DND-41 (cell line): ENCODE measurements around the gene SLC5A1.

Source experiments
- EZH2 ChIP-seq: IDR thresholded peaks from 3 replicates; pipeline ENCODE4 v1.6.1; 2012; ENCODE audit warnings: borderline replicate concordance, low read depth, mild to moderate bottlenecking, moderate library complexity, low read length, inconsistent platforms; ENCODE audit not compliant: severe bottlenecking
- TF ChIP-seq, protein P1 (sequence below): IDR thresholded peaks from 2 replicates; pipeline ENCODE4 v1.5.1; 2012; ENCODE audit warnings: borderline replicate concordance, low read length, moderate library complexity, mild to moderate bottlenecking; ENCODE audit not compliant: poor library complexity, severe bottlenecking; ENCODE audit errors: extremely low read depth

- TF ChIP-seq, protein P1, sequence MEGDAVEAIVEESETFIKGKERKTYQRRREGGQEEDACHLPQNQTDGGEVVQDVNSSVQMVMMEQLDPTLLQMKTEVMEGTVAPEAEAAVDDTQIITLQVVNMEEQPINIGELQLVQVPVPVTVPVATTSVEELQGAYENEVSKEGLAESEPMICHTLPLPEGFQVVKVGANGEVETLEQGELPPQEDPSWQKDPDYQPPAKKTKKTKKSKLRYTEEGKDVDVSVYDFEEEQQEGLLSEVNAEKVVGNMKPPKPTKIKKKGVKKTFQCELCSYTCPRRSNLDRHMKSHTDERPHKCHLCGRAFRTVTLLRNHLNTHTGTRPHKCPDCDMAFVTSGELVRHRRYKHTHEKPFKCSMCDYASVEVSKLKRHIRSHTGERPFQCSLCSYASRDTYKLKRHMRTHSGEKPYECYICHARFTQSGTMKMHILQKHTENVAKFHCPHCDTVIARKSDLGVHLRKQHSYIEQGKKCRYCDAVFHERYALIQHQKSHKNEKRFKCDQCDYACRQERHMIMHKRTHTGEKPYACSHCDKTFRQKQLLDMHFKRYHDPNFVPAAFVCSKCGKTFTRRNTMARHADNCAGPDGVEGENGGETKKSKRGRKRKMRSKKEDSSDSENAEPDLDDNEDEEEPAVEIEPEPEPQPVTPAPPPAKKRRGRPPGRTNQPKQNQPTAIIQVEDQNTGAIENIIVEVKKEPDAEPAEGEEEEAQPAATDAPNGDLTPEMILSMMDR, result no peak
- TF ChIP-seq EZH2, result no peak
Measured at GRCh38 chr22:32067613-32068012, 24.6 kb downstream of the SLC5A1 start.
